HG03442 (cell line): Measurements from ENCODE around the gene QPCT.
"Not testable (repeated sequence)": the region's sequence is repeated elsewhere in the genome, so short reads cannot be mapped to it uniquely, and the experiment has no call there.

Experiments
- ATAC-seq: cut with Tn5 transposase; IDR thresholded peaks from one replicate; pipeline ENCODE4 v1.9.1; 2021; ENCODE audit warnings: mild to moderate bottlenecking, moderate library complexity; ENCODE audit not compliant: unreplicated experiment

QPCT gene

GRCh38 chr2:37357069-37357468 is 12.6 kb downstream of the QPCT start:
- ATAC-seq = no peak

GRCh38 chr2:37357530-37357929 is 13.1 kb downstream of the QPCT start:
- ATAC-seq = no peak

GRCh38 chr2:37358466-37358865 is 14.0 kb downstream of the QPCT start:
- ATAC-seq = no peak

GRCh38 chr2:37361216-37361815 is 16.9 kb downstream of the QPCT start:
- no peak for ATAC-seq

GRCh38 chr2:37361994-37362698 is 17.7 kb downstream of the QPCT start:
- no peak for ATAC-seq

- ATAC-seq = no peak
Observed at GRCh38 chr2:37364351-37364750, 19.9 kb downstream of the QPCT start.

- ATAC-seq = peak; percentile 92
Observed at GRCh38 chr2:37365669-37366068, 21.2 kb downstream of the QPCT start.

- no peak for ATAC-seq
Observed at GRCh38 chr2:37366773-37367172, 22.3 kb downstream of the QPCT start.

- ATAC-seq = no peak
Observed at GRCh38 chr2:37367310-37367709, 22.9 kb downstream of the QPCT start.

GRCh38 chr2:37367984-37368383 is 23.6 kb downstream of the QPCT start:
- ATAC-seq = no peak

- ATAC-seq = no peak
Observed at GRCh38 chr2:37370666-37371065, 26.2 kb downstream of the QPCT start.

- ATAC-seq = no peak
Observed at GRCh38 chr2:37372000-37372399, 27.6 kb downstream of the QPCT start.

GRCh38 chr2:37375741-37376288 is 31.4 kb downstream of the QPCT start:
- peak; percentile 9 for ATAC-seq

GRCh38 chr2:37376421-37377186 is 32.2 kb downstream of the QPCT start:
- ATAC-seq = peak; percentile 88

- ATAC-seq = peak; percentile 47
Observed at GRCh38 chr2:37377187-37377532, 32.7 kb downstream of the QPCT start.

GRCh38 chr2:37378411-37378810 is 34.0 kb downstream of the QPCT start:
- no peak for ATAC-seq

GRCh38 chr2:37379881-37380296 is 35.5 kb downstream of the QPCT start:
- ATAC-seq = no peak

GRCh38 chr2:37380787-37381186 is 36.4 kb downstream of the QPCT start:
- not testable (repeated sequence) for ATAC-seq

GRCh38 chr2:37384261-37384660 is 39.8 kb downstream of the QPCT start:
- ATAC-seq = not testable (repeated sequence)

- ATAC-seq = no peak
Observed at GRCh38 chr2:37387148-37387835, 42.9 kb downstream of the QPCT start.

GRCh38 chr2:37388074-37388473 is 43.6 kb downstream of the QPCT start:
- no peak for ATAC-seq
